IgD-negative memory B cell (primary cell): ENCODE data around the gene SRPRB. TPM values are rescaled to one million over a fixed set of nuclear protein-coding genes. Genes with fewer than 3 reads are reported as not detected.

Experiments
- polyA plus RNA-seq: library from polyadenylated mRNA; unstranded; fragments of 300-500 nt; fragmentation: Illumina TruSeq; gene quantifications from one replicate; pipeline ENCODE4 v1.2.3, GENCODE V29; 2021

SRPRB gene
- polyA plus RNA-seq, 1 donor from 2014 or later, result 34.6 TPM

Other genes with a start within 250 kb of the SRPRB start
- gene CDV3, start 232.1 kb upstream of the SRPRB start, polyA plus RNA-seq, result 39.7 TPM
- gene TOPBP1, start 143.9 kb upstream of the SRPRB start, polyA plus RNA-seq, result 13.7 TPM
- gene TF, start 59.4 kb upstream of the SRPRB start, polyA plus RNA-seq, result not detected
- gene RAB6B, start 90.1 kb downstream of the SRPRB start, polyA plus RNA-seq, result 0.36 TPM
- gene SLCO2A1, start 224.1 kb downstream of the SRPRB start, polyA plus RNA-seq, result not detected